ENCODE data around the gene DLGAP1.

DNA sequence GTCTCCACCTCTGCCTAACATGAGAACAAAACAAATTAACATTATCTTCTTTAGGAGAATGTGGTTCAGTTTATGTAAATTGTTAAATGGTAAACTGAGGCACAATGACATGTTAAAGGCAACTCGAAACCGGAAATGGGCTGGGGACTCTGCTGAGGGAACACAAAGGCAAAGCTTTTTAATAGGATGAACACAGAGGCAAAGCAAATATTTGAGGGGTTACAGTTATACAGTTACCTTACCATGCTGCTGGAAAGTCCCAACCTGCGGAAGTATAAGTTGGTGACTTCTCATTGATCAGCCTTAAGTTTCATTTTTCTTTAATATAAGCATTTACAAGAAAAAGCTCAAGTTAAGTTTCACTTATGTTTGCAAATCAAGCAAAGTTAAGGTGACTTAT is 195.0 kb downstream of the DLGAP1 start:
- TF ChIP-seq JUN (CRISPR knock-in tag; IDR thresholded peaks at IDR 0.05) (no peak), NR1H2 (CRISPR knock-in tag; IDR thresholded peaks at IDR 0.05) (no peak), NFYB (CRISPR knock-in tag; conservative IDR thresholded peaks at IDR 0.05; ENCODE audit: low read depth) (no peak), ZNF138 (CRISPR knock-in tag; conservative IDR thresholded peaks at IDR 0.05) (no peak), CTCF (IDR thresholded peaks at IDR 0.05) (no peak), MAX (CRISPR knock-in tag; IDR thresholded peaks at IDR 0.05) (no peak), NR2C2 (CRISPR knock-in tag; IDR thresholded peaks at IDR 0.05) (no peak), FOXJ3 (CRISPR knock-in tag; IDR thresholded peaks at IDR 0.05; ENCODE audit: borderline replicate concordance) (no peak), STAT6 (CRISPR knock-in tag; conservative IDR thresholded peaks at IDR 0.05; ENCODE audit: low read depth) (no peak), CBFB (CRISPR knock-in tag; IDR thresholded peaks at IDR 0.05; ENCODE audit: low read depth) (no peak)
- TF ChIP-seq, protein P1, sequence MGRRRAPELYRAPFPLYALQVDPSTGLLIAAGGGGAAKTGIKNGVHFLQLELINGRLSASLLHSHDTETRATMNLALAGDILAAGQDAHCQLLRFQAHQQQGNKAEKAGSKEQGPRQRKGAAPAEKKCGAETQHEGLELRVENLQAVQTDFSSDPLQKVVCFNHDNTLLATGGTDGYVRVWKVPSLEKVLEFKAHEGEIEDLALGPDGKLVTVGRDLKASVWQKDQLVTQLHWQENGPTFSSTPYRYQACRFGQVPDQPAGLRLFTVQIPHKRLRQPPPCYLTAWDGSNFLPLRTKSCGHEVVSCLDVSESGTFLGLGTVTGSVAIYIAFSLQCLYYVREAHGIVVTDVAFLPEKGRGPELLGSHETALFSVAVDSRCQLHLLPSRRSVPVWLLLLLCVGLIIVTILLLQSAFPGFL (CRISPR knock-in tag; IDR thresholded peaks at IDR 0.05; ENCODE audit: borderline replicate concordance) = no peak
- TF ChIP-seq, protein P2, sequence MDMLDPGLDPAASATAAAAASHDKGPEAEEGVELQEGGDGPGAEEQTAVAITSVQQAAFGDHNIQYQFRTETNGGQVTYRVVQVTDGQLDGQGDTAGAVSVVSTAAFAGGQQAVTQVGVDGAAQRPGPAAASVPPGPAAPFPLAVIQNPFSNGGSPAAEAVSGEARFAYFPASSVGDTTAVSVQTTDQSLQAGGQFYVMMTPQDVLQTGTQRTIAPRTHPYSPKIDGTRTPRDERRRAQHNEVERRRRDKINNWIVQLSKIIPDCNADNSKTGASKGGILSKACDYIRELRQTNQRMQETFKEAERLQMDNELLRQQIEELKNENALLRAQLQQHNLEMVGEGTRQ (CRISPR knock-in tag; IDR thresholded peaks at IDR 0.05) = no peak

All from WTC11 (cell line).